Amygdala (tissue), 56 donors: Measurements from ENCODE around the gene MAGI2.
"Not testable (repeated sequence)": the region's sequence is repeated elsewhere in the genome, so short reads cannot be mapped to it uniquely, and the experiment has no call there.

ENCODE experiments used
- DNase-seq, 56 donors: peaks; one replicate each; lab custom pipeline; 2025; lab: John Stamatoyannopoulos, UW

The MAGI2 gene

DNA sequence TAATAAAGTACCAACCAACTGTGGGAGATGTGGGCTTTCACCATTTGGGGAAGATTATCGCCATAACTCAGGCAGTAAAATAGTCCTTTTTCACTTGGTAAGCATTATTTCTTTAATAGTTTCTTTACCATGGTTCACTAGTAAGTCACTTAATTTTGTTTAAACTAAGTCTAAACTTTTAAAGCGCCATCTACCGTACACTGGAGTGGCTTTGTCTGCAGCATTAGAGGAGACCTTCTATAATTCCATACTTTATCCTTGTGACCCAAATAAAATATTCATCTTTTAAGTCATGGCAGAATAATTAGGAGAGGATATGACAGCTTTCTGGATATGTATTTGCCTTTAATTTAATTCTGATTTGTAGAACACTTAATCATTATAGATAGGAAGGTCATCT is 468.0 kb downstream of the MAGI2 start:
- no peak for DNase-seq

GRCh38 chr7:78983483-78983882 is 470.0 kb downstream of the MAGI2 start:
- no peak for DNase-seq

DNA sequence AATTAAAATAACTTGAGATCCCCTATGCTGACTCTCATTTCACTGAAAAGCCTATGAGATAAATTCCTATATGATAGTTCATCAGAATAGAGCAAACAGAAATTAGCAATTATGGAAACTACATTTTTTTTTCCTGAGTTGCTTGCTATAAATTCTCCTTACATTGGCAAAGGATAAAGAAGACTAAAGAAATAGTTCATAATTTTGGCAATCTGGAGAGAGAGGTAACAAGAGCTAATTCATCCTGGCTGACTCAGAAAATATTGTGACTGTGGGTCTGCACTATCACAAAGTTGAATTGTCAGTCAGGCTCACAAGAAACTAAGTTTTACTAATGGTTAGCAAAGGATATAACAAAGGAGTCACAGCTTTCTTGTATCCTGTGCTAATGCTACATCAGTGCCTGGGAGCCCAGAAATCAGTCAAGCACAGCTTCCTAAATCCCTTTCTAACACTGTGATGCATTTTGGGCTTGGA is 483.0 kb downstream of the MAGI2 start:
- no peak for DNase-seq

- DNase-seq = no peak
These were observed 484.5 kb downstream of the MAGI2 start for GRCh38 chr7:78968951-78969350.

- not testable (repeated sequence) for DNase-seq
These were observed 485.9 kb downstream of the MAGI2 start for GRCh38 chr7:78967561-78967960.

DNA sequence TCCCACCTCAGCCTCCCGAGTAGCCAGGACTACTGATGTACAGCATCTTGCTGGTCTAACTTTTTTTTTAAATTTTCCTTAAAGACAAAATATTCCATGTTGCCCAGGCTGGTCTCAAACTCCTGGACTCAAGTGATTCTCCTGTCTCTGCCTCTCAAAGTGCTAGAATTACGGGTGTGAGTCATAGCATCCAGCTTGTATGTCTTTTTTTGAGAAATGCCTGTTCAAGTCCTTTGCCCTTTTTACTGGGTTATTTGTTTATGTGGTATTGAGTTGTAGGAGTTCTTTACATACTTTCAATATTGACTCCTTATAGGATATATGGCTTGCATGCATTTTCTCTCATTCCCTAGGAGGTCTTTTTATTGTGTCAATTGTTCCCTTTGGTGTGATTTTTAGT is 486.4 kb downstream of the MAGI2 start:
- DNase-seq = no peak

DNA sequence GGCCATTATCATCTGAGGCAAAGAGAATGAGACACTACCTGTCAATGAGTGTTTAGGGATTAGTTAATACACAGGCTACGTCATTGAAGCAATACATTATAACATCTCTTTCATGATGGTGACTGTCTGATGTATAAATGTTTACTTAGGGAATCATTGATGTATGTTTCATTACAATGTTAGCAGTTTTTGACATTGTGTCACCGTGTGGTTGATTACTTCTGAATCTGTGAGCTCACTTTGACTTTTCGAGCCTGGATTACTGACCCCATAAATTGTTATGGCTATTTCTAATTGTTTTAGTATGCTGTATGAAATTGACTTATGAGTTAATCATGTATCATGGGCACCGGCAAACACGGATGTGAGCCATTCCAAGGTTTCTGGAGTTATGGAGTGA is 494.0 kb downstream of the MAGI2 start:
- DNase-seq = no peak

- DNase-seq = no peak
These were observed 498.1 kb downstream of the MAGI2 start for GRCh38 chr7:78955329-78955728.

GRCh38 chr7:78953726-78954363 is 499.6 kb downstream of the MAGI2 start:
- no peak for DNase-seq

- DNase-seq = no peak
These were observed 500.4 kb downstream of the MAGI2 start for GRCh38 chr7:78953090-78953489.

DNA sequence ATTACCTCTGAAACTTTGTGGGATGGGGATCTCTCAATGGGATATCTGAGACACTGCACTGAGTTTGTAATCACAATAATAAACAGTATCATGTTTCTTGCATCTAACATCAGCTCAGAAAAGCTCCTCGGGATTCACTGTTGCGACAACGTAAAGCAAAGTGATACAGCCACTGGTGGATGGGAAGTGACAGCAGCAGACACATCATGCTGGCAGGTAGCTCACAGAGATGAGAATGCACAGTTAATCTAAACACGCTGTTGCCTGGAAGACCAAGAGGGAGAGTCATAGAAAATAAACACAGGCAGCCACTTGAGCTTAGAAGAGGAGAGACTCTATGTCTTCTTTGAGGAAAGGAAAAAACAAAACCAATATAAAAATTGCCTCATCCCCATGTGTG is 513.8 kb downstream of the MAGI2 start:
- no peak for DNase-seq

DNA sequence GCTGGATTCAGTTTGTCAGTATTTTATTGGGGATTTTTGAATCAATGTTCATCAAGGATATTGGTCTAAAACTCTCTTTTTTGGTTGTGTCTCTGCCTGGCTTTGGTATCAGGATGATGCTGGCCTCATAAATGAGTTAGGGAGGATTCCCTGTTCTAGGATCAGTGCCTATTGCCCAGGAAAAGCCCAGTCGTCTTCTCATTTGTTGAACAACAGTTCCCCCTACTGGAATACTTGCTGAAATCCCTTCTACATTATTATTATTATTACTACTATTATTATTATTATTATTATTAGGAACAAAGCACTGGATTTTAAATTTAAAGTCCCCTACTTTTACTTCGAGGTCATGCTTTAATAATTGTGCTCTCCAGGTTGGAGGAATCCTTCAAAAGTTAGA is 528.9 kb downstream of the MAGI2 start:
- DNase-seq = no peak

DNA sequence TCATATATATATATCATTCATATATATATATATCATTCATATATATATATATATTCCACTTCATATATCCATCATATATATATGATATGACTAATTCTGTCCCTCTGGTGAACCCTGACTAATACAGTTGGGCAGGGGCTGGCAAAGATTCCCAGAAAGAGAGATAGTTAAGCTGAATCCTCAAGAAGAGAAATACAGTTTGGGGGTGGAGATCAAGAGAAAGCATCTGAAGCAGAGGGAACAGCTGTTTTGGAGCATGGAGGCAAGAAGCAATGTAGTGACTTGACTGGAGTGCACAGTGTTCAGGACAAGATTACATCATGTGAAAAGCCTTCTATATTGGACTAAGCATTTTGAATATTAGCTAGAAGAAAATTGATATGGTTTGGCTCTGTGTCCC is 540.7 kb downstream of the MAGI2 start:
- no peak for DNase-seq

DNA sequence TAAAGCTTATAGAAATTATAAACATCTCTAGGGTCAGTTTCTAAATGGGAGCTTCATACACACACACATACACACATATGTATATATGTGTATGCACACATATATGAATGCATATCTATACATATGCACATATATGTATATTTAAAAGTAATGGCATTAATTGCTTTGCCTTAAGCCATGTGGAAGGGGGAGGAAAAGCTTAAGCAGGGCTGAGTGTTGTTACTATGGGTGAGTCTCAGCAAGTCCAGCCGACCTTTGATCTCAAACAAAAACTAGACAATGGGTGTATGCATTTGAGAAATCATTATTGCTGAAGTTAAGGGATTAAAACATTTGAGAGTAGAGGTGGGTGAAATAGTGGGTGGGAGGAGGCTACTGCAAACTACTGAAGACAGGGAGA is 546.7 kb downstream of the MAGI2 start:
- no peak for DNase-seq

GRCh38 chr7:78905436-78905835 is 548.0 kb downstream of the MAGI2 start:
- DNase-seq = no peak

GRCh38 chr7:78904983-78905382 is 548.5 kb downstream of the MAGI2 start:
- DNase-seq = no peak

GRCh38 chr7:78901566-78901965 is 551.9 kb downstream of the MAGI2 start:
- DNase-seq = no peak

GRCh38 chr7:78900806-78901205 is 552.7 kb downstream of the MAGI2 start:
- no peak for DNase-seq

- DNase-seq = no peak
These were observed 558.1 kb downstream of the MAGI2 start for GRCh38 chr7:78895393-78895792.

- no peak for DNase-seq
These were observed 574.3 kb downstream of the MAGI2 start for GRCh38 chr7:78879206-78879605.

GRCh38 chr7:78873117-78873516 is 580.4 kb downstream of the MAGI2 start:
- no peak for DNase-seq

DNA sequence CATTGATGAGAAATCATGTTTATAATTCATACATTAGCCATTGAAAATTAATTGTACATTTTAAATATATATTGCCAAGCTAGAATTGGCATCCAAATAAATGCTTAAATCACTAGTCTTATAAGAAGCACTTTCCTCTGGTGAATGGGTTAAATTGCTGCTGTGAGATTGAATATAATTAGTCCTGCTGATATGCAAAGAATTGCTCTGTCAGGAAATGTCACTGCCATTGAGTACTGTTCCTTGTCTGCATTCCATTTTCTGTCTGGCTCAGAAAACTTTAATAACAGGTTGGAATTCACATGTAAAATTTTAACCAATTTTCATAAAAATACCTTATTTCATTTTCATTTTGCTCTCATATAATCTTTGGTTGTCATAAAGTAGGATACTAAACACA is 589.1 kb downstream of the MAGI2 start:
- DNase-seq = no peak

GRCh38 chr7:78863281-78863680 is 590.2 kb downstream of the MAGI2 start:
- DNase-seq = no peak
